GM19351 (cell line): ENCODE results near the gene ZMYND10.
A peak's percentile ranks its signal among the peaks of the same experiment; 100 is the strongest.

Experiments
- ATAC-seq: cut with Tn5 transposase; IDR thresholded peaks from one replicate; pipeline ENCODE4 v1.9.1; 2021; ENCODE audit warnings: mild to moderate bottlenecking, moderate library complexity; ENCODE audit not compliant: unreplicated experiment

ZMYND10 gene

GRCh38 chr3:50327129-50327528, 18.4 kb downstream of the ZMYND10 start:
- no peak for ATAC-seq

GRCh38 chr3:50326182-50326541, 19.4 kb downstream of the ZMYND10 start:
- no peak for ATAC-seq

- ATAC-seq = no peak
These were observed 19.9 kb downstream of the ZMYND10 start for GRCh38 chr3:50325497-50326181.

- no peak for ATAC-seq
These were observed 20.4 kb downstream of the ZMYND10 start for GRCh38 chr3:50325113-50325480.

GRCh38 chr3:50324351-50325112, 21.0 kb downstream of the ZMYND10 start:
- no peak for ATAC-seq

- no peak for ATAC-seq
These were observed 21.8 kb downstream of the ZMYND10 start for GRCh38 chr3:50323614-50324199.

GRCh38 chr3:50323092-50323600, 22.4 kb downstream of the ZMYND10 start:
- no peak for ATAC-seq

GRCh38 chr3:50322386-50323091, 23.0 kb downstream of the ZMYND10 start, which contains the start of gene HYAL2:
Gene HYAL2, minus strand, starts transcription at chr3:50322745. Its CDS starts 2,256 bp downstream, at chr3:50320489.
- ATAC-seq = no peak

- no peak for ATAC-seq
These were observed 23.5 kb downstream of the ZMYND10 start for GRCh38 chr3:50322115-50322385.

- ATAC-seq = peak; percentile 70
These were observed 24.0 kb downstream of the ZMYND10 start for GRCh38 chr3:50321336-50322114.

- peak; percentile 40 for ATAC-seq
These were observed 24.6 kb downstream of the ZMYND10 start for GRCh38 chr3:50320853-50321335.

GRCh38 chr3:50319894-50320625, 25.5 kb downstream of the ZMYND10 start:
- no peak for ATAC-seq

GRCh38 chr3:50319181-50319893, 26.2 kb downstream of the ZMYND10 start:
- ATAC-seq = no peak

- no peak for ATAC-seq
These were observed 26.9 kb downstream of the ZMYND10 start for GRCh38 chr3:50318615-50319014.

- no peak for ATAC-seq
These were observed 27.4 kb downstream of the ZMYND10 start for GRCh38 chr3:50318163-50318562.

- ATAC-seq = no peak
These were observed 28.2 kb downstream of the ZMYND10 start for GRCh38 chr3:50317300-50317699.

- ATAC-seq = peak; percentile 46
These were observed 28.8 kb downstream of the ZMYND10 start for GRCh38 chr3:50316657-50317242.

GRCh38 chr3:50314816-50315215, 30.7 kb downstream of the ZMYND10 start:
- ATAC-seq = no peak

- ATAC-seq = no peak
These were observed 31.2 kb downstream of the ZMYND10 start for GRCh38 chr3:50314342-50314741.
